GM18505 (cell line): ENCODE data around the gene SRR.

Experiments used
- ATAC-seq: cut with Tn5 transposase; IDR thresholded peaks from one replicate; pipeline ENCODE4 v1.9.1; 2021; ENCODE audit not compliant: unreplicated experiment
- POLR2A ChIP-seq: IDR thresholded peaks from 4 replicates; pipeline ENCODE4 v1.6.1; 2011; ENCODE audit warnings: borderline replicate concordance; ENCODE audit not compliant: insufficient read depth, insufficient read length; ENCODE audit errors: extremely low read depth

Gene SRR

DNA sequence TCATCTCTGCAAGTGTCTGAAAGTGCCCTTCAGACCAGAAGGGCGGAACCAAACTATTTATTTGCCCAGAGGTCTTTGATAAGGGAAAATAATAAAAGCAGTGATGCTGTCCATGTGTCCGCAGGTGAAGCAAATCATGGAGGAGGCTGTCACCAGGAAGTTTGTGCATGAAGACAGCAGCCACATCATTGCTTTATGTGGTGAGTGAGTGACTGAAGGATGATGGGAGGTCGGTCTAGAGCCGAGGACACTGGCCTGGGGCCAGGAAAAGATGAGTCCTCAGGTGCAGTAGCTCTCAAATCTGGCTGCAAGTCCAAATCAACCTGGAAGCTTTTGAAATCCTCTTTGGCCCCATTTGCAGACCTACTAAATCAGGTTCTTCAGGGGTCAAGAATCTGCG is 39.7 kb downstream of the SRR start:
- ATAC-seq: no peak
- TF ChIP-seq POLR2A: no peak

DNA sequence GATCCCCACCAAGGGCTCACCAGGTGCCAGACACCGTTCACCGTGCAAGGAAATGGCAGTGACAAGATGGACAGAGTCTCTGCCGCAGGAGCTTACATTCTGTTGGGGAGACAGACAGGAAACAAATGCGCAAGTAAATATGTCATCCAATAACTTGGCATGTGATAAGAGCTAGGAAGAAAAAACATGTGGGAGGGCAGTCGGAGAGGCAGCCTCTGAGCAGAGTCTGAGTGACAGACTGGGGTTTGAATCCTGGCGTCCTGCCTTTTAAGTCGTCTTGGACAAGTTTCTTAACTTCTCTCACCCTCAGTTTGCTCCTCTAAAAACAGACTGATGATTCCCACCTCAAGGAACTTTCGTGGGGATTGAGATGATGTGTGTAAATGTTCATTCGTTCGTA is 40.8 kb downstream of the SRR start:
- ATAC-seq: no peak
- TF ChIP-seq POLR2A: no peak

DNA sequence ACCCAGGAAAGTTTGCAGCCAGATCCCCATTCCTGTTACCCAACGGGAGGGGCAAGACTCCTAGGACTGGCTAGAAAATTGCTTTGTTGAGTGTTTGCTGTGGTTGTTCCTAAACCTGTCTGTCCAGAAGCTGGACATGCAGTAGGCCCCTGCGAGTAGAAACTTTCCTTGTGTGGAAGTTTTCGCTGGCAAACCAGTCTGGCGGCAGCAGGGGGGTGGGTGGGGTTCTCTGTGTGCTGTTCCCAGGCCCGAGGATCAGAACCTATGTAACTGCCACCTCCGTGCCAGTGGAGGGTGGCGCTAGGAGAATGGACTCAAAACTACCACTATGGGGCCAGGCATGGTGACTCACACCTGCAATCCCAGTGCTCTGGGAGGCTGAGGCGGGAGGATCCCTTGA is 42.7 kb downstream of the SRR start:
- ATAC-seq: no peak
- no peak for TF ChIP-seq POLR2A

DNA sequence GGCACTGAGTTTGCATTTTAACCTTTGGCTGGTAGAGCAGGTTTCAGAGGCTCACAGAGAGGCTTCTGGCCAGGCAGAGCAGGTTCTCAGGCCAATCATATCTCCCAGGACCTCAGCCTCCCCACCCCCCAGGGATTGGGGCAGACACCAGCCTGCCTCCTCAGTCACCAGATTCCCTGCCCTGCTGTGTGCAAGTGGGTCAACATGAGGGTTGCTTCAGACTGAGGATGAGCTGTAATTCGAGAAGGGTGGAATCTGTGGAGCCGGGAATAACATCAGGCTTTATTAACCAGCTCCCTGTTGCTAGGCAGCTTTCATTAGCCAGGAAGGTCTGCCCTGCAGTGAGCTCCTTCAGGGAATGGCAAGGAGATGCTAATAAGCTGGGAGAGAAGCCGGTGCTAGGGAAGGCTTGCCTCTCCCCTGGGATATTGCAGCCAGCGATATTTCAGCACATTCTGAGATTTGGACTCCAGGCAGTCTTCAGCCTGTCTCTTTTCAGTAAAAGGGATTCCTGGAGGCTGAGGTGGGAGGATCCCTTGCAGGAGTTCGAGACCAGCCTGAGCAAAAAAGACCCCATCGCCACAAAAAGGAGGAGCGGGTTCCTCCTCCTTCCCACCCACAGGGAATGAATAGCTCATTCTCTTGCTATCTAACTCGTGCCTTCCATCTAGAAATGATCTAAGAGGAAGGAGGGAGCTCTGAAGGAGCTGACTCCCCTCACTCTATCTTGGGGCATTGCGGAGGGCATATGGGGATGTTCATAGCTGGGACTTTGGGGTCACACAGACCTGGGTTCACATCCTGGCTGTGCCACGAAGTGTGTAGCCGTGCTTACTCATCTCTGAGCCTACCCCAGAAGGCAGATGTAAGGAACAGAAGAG is 44.3 kb downstream of the SRR start:
- no peak for ATAC-seq
- TF ChIP-seq POLR2A: no peak

DNA sequence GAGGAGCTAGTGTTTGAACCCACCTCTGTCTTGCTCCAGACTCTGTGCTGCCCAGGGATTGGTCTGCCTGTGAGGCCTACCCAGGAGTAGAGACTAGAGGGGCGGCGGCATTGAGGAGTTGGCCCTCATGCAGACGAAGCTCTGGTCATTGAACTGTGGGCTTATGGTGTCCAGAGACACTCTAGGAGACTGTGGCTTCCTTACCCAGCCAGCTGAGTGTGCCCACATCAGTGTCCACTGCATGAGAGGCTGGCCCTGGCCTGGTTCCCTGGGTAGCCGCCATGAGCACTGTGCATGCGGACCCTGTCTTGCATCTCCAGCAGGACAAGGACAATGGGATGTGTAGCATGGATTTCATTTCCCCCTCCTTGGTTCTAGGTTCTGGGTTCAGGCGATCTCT is 47.5 kb downstream of the SRR start:
- no peak for TF ChIP-seq POLR2A
- ATAC-seq: no peak

DNA sequence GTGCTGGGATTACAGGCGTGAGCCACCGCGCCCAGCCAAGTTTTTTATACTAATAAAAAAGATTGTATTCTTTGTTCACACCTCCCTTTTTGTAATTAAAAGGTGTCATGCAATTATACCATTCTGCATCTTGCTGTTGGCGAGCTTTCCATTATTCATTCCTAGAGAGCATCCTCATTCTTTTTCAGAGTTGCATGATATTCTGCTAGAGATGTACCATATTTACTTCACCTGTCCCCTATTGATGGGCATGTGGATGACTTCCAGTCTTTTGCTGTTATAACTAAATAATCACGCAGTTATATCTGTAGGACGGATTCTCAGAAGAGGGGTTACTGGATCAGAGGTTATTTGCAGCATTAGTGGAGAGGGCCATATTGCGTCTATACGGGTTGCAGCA is 50.6 kb downstream of the SRR start:
- no peak for TF ChIP-seq POLR2A
- ATAC-seq: no peak

DNA sequence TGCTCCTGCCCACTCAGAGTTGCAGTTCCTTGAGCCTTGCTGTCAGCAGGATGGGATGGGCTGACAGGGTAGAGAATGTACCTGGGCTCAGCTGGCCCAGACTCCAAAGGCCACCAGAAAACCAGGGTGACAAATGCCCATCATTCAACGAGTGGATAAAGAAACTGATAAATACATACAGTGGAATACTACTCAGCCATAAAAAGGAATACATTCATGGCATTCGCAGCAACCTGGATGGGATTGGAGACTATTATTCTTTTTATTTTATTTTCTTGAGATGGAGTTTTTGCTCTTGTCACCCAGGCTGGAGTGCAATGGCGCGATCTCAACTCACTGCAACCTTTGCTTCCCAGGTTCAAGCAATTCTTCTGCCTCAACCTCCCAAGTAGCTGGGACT is 53.5 kb downstream of the SRR start:
- no peak for ATAC-seq

DNA sequence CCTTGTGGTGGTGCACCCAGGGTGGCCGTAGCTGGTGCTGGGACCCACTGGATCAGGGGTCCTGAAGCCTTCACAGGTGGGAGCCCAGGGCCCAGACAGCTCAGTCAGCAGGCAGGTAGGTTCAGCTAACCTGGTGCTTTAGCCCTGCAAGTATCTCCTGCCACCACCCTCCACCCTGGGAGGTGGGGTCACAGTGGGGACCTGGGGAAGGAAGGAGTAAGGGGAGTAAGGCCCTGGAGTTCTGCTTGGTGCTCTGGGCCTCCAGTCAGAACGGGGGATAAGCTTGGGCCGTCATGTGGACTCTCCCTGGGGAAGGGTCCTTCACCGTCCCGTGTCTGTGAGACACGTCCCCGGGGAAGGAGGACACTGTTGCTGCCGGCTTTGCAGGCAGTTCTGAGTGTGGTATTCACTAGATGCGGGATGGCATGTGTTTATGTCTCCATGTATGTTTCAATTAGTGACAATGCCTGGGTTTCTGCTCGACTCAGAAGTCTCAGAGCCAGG is 54.2 kb downstream of the SRR start:
- ATAC-seq: no peak
- TF ChIP-seq POLR2A: no peak

More for the DNA sequence above, 53.5 kb downstream of the SRR start:
- no peak for TF ChIP-seq POLR2A

DNA sequence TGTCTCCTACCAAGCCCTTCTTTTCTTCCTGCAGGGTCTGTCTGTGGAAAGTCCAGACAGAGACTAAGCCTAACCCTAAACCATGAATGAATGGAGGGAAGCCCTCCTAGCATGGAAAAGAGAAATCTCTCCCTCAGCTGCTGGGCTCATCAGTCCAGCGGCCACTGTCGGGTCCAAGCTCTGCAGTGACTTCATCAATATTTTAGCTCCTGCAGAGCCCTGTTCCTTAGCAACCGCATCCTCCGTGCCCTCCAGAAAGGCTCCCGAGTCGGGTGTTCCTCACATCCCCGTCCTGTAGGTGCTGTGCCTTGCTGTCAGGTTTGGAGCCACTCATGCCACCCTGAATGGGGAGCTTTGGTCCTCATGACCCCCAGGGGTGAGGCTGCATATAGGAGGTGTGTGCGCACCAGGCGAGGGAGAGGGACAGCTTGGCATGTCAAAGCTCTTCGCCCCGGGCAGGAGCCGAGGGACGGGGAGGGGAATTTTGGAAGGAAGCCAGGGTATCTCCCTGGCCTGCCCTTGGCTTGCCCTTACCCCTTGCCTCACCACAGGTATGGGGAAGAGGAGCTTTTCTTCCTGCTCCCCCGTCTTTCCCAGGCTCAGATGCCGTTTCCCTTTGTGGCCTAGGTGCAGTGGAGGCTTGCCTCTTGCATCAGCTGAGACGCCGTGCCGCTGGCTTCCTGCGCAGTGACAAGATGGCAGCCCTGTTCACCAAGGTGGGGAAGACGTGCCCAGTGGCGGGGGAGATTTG is 57.4 kb downstream of the SRR start:
- no peak for TF ChIP-seq POLR2A
- no peak for ATAC-seq

DNA sequence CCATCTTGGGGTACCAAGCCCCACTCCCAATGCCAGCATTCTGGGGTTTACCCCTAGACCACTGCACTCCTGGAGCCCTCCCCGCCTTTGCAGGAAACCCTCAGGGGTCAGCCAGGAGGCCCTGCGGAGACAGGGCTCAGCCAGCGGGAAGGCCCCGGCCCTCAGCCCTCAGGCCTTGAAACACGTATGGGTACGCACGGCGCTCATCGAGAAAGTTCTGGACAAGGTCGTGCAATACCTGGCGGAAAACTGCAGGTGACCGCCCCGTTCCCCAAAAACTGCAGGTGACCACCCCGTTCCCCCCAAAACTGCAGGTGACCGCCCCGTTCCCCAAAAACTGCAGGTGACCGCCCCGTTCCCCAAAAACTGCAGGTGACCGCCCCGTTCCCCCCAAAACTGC is 58.3 kb downstream of the SRR start:
- no peak for ATAC-seq
- TF ChIP-seq POLR2A: no peak

DNA sequence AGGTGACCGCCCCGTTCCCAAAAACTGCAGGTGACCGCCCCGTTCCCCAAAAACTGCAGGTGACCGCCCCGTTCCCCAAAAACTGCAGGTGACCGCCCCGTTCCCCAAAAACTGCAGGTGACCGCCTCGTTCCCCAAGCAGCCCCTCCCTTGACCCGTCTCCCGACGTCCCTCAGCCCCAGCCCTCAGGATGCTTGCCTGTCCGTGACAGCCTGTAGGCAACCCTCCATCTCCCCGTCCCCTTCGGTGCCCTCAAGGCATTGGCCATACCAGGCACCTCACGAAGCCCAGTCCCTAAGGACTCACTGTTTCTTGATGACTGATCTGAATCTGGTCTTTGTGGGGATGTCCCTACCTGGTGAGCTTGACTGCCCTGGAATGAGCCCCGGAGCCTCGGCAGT is 58.7 kb downstream of the SRR start:
- no peak for ATAC-seq
- no peak for TF ChIP-seq POLR2A

DNA sequence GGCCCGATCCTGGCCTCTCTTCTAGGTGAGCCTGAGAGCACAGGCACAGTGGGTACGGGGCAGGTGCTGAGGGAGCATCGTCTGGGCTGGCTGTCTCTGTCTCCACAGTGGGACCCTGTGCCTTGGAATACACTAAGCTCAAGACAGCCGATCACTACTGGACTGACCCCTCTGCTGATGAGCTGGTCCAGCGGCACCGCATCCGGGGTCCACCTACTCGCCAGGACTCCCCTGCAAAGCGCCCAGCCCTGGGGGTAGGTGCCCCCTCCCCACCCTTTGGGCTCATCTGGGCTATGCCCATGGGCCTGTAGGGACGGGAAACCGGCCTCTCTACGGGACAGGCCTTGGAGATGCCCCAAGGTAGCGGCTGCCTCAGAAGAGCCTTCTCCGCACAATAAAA is 59.1 kb downstream of the SRR start:
- no peak for ATAC-seq
- no peak for TF ChIP-seq POLR2A

DNA sequence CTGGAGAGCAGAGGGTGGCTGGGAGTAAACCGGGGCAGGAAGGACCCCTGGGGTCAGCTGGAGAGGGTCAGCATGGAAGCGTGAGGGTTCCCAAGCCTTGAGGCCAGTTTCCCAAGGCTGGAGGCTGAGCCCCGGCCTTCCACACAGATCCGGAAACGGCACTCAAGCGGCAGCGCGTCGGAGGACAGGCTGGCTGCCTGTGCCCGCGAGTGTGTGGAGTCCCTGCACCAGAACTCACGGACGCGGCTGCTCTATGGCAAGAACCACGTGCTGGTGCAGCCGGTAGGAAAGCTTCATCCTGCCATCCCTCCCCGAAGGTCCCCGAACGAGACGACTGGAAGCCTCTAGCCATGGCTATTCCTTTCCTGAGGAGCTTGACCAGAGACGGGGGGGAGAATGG is 59.6 kb downstream of the SRR start:
- ATAC-seq: no peak
- TF ChIP-seq POLR2A: no peak
